A549 (cell line): Measurements from ENCODE around the gene DPRX. TPM values are rescaled to one million over a fixed set of nuclear protein-coding genes. Genes with fewer than 3 reads are reported as not detected.

Experiments used
- ATAC-seq, 2 experiments: fragments of 200-7000 bp in 1 of 2; fragments of >200 bp in 1 of 2; cut with Nextera tagmentation in 1 of 2; cut with Tn5 transposase in 1 of 2; 3 replicates each; pipeline versions ENCODE4 v1.8.0 to v1.9.1; 2018 to 2020; ENCODE audit warnings: mild to moderate bottlenecking in 1 of 2, moderate library complexity in 1 of 2
- CTCF ChIA-PET: fragments of 300-600 bp; sonication (Branson Sonifier 250); formaldehyde crosslinking; extraction: SDS; loops from one replicate; lab custom pipeline; 2021; ENCODE audit warnings: antibody characterized with exemption, inconsistent platforms; lab: Yijun Ruan, JAX
- POLR2A ChIA-PET: fragments of 350-600 bp; formaldehyde crosslinking; extraction: SDS; loops from one replicate; lab custom pipeline; 2021; ENCODE audit warnings: antibody characterized with exemption, inconsistent platforms; lab: Yijun Ruan, JAX
- DNase-seq, 2 experiments: peaks; one replicate each; pipeline versions ENCODE4 v3.0.0 to v3.0.0-alpha.2; 2011 to 2016; ENCODE audit warnings: low read depth in 1 of 2, low spot score in 1 of 2
- FAIRE-seq: peaks from 2 replicates; lab custom pipeline; 2011; peaks lifted over from hg19 to GRCh38; lab: Jason Lieb, UNC
- H3K27ac ChIP-seq, 2 experiments: fragments of >200 bp; sonication (Bioruptor Twin); formaldehyde crosslinking; 3 replicates each; pipeline ENCODE4 v1.5.1; 2016 to 2017
- H3K4me1 ChIP-seq: fragments of >200 bp; sonication (Bioruptor Twin); formaldehyde crosslinking; 3 replicates; pipeline ENCODE4 v1.6.1; 2016
- H3K4me2 ChIP-seq: fragments of >200 bp; sonication (Bioruptor Twin); formaldehyde crosslinking; 3 replicates; pipeline ENCODE4 v1.6.1; 2016
- H3K4me3 ChIP-seq: fragments of >200 bp; sonication (Bioruptor Twin); formaldehyde crosslinking; 3 replicates; pipeline ENCODE4 v1.5.1; 2016
- H3K9me3 ChIP-seq: fragments of >200 bp; sonication (Bioruptor Twin); formaldehyde crosslinking; 3 replicates; pipeline ENCODE4 v1.6.1; 2016
- ATOH8 ChIP-seq: fragments of 250-450 bp; sonication (Bioruptor Pico); IDR thresholded peaks from 2 replicates; pipeline ENCODE4 v1.5.0; 2020; ENCODE audit warnings: low read depth, mild to moderate bottlenecking, moderate library complexity
- BCL3 ChIP-seq: fragments of >200 bp; sonication (Bioruptor Twin); formaldehyde crosslinking; IDR thresholded peaks from 3 replicates; pipeline ENCODE4 v1.6.1; 2016
- CBX2 ChIP-seq: fragments of 200-600 bp; sonication (generic); IDR thresholded peaks from 2 replicates; pipeline ENCODE4 v1.6.1; 2016; ENCODE audit warnings: low read depth, mild to moderate bottlenecking, borderline replicate concordance
- CBX8 ChIP-seq: fragments of 200-600 bp; sonication (generic); IDR thresholded peaks from 2 replicates; pipeline ENCODE4 v1.6.1; 2016
- CEBPB ChIP-seq, 2 experiments: fragments of >200 bp in 1 of 2; sonication (Bioruptor Twin) in 1 of 2; formaldehyde crosslinking in 1 of 2; IDR thresholded peaks; 2 replicates each; pipeline ENCODE4 v1.6.1; 2012 to 2016
- E2F6 ChIP-seq: IDR thresholded peaks from 2 replicates; pipeline ENCODE4 v1.6.1; 2012; ENCODE audit warnings: low read depth, borderline replicate concordance
- EHF ChIP-seq: fragments of 250-450 bp; sonication (Bioruptor Pico); IDR thresholded peaks from 2 replicates; pipeline ENCODE4 v1.5.0; 2020; ENCODE audit warnings: mild to moderate bottlenecking
- EHMT2 ChIP-seq: fragments of 200-600 bp; sonication (generic); IDR thresholded peaks from 2 replicates; pipeline ENCODE4 v1.6.1; 2016; ENCODE audit warnings: antibody characterized with exemption, low read depth, mild to moderate bottlenecking, moderate library complexity
- EP300 ChIP-seq, 2 experiments: fragments of >200 bp; sonication (Bioruptor Twin); formaldehyde crosslinking; IDR thresholded peaks; 2 replicates in 1 of 2; 3 replicates in 1 of 2; pipeline ENCODE4 v1.6.1; 2016 to 2017
- ESRRA ChIP-seq: fragments of 150-350 bp; IDR thresholded peaks from 2 replicates; pipeline ENCODE4 v1.6.1; 2014; ENCODE audit warnings: mild to moderate bottlenecking, low read length, borderline replicate concordance
- FOSB ChIP-seq: fragments of 250-450 bp; sonication (Bioruptor Pico); IDR thresholded peaks from 2 replicates; pipeline ENCODE4 v1.5.0; 2020; ENCODE audit warnings: mild to moderate bottlenecking, moderate library complexity
- HES2 ChIP-seq: fragments of >200 bp; sonication (Bioruptor Twin); formaldehyde crosslinking; IDR thresholded peaks from 2 replicates; pipeline ENCODE4 v1.6.1; 2016
- HOXA7 ChIP-seq: fragments of 250-450 bp; sonication (Bioruptor Pico); IDR thresholded peaks from 2 replicates; pipeline ENCODE4 v1.5.0; 2020; ENCODE audit warnings: mild to moderate bottlenecking, moderate library complexity
- KDM1A ChIP-seq: fragments of 200-600 bp; sonication (generic); IDR thresholded peaks from 2 replicates; pipeline ENCODE4 v1.6.1; 2016; ENCODE audit warnings: low read depth, mild to moderate bottlenecking
- KDM5A ChIP-seq: fragments of 200-600 bp; sonication (generic); IDR thresholded peaks from 2 replicates; pipeline ENCODE4 v1.6.1; 2016; ENCODE audit warnings: antibody characterized with exemption, mild to moderate bottlenecking
- MAFK ChIP-seq: fragments of 450-650 bp; IDR thresholded peaks from 2 replicates; pipeline ENCODE4 v1.6.1; 2014; ENCODE audit not compliant: partially characterized antibody
- NPAS2 ChIP-seq: fragments of 250-450 bp; sonication (Bioruptor Pico); IDR thresholded peaks from 2 replicates; pipeline ENCODE4 v1.8.0; 2022; ENCODE audit warnings: mild to moderate bottlenecking, moderate library complexity, borderline replicate concordance
- NR3C1 ChIP-seq: fragments of >200 bp; sonication (Bioruptor Twin); formaldehyde crosslinking; IDR thresholded peaks from 3 replicates; pipeline ENCODE4 v1.6.1; 2017
- RNF2 ChIP-seq: fragments of 200-600 bp; sonication (generic); IDR thresholded peaks from 2 replicates; pipeline ENCODE4 v1.6.1; 2016; ENCODE audit warnings: low read depth, mild to moderate bottlenecking, antibody characterized with exemption, moderate library complexity, borderline replicate concordance
- SREBF2 ChIP-seq: fragments of 450-650 bp; IDR thresholded peaks from 2 replicates; pipeline ENCODE4 v1.6.1; 2014; ENCODE audit warnings: mild to moderate bottlenecking, moderate library complexity
- USF2 ChIP-seq: fragments of 450-650 bp; IDR thresholded peaks from 2 replicates; pipeline ENCODE4 v1.6.1; 2014; ENCODE audit warnings: antibody characterized with exemption
- WGBS: methylation state at CpG from one replicate; pipeline ENCODE4 v1.1.6; 2017; ENCODE audit errors: missing lambda C conversion rate; 5-methylcytosine and 5-hydroxymethylcytosine counted together
- polyA plus RNA-seq, 4 experiments: library from polyadenylated mRNA; depleted of rRNA in 3 of 4; stranded (reverse); fragments of >200 nt; fragmentation: RNase III in 1 of 4; extraction: RNeasy Plus Mini Kit Qiagen cat#74134 plus additional on column Dnase treatment in 1 of 4; gene quantifications; 2 replicates in 3 of 4; 3 replicates in 1 of 4; pipeline ENCODE4 v1.2.3, GENCODE V29; 2011 to 2017

DPRX gene
- polyA plus RNA-seq, 2 of the 4 experiments (the other 2 are of a cell fraction), result not detected

- no peak overlapping the region for H3K27ac ChIP-seq
- H3K4me1 ChIP-seq, result no peaks in the 10 kb centered on the region
- DNase-seq, result no peak
- no peak overlapping the region for H3K4me2 ChIP-seq
- POLR2A ChIA-PET, result no interaction called here
- CTCF ChIA-PET, result interaction anchor here (0.5 kb wide), 1 partner anchor 659 kb away, joined by 3 read pairs; no protein-coding TSS in a partner anchor
- TF ChIP-seq HES2 (no peak), HOXA7 (CRISPR knock-in tag) (no peak), EP300 (IDR thresholded peaks at IDR 0.05) (no peak), NPAS2 (no peak), ESRRA (no peak), CBX8 (no peak), CBX2 (no peak), FOSB (CRISPR knock-in tag) (no peak), NR3C1 (no peak), KDM1A (no peak), SREBF2 (no peak), KDM5A (no peak), BCL3 (no peak), MAFK (no peak), USF2 (no peak), RNF2 (no peak), E2F6 (no peak), ATOH8 (no peak)
- WGBS, result 51% methylated on average over 9 of the region's 9 CpGs
- no peak for ATAC-seq
- no peak overlapping the region for H3K4me3 ChIP-seq
- peaks cover 40% of the 10 kb centered on the region for H3K9me3 ChIP-seq
- no peak for FAIRE-seq
These were observed 35.7 kb upstream of the DPRX start for GRCh38 chr19:53596056-53596455.

DNA sequence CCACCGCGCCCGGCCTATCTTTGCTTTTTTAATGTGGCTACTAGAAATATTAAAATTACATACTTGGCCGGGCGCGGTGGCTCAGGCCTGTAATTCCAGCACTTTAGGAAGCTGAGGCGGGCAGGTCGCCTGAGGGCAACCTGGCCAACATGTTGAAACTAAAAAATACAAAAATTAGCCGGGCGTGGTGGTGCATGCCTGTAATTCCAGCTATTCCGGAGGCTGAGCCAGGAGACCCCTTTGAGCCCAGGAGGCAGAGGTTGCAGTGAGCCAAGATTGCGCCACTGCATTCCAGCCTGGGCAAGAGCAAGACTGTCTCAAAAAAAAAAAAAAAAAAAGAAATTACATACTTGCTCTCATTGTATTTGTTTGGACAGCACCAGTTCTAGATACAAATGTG, 34.8 kb upstream of the DPRX start:
- TF ChIP-seq CEBPB (IDR thresholded peaks at IDR 0.05), result 0 out of 4 replicates have a peak, but pooled peaks of 1 of the 2 experiments have one; percentile 13
- no peak for TF ChIP-seq NR3C1
- ATAC-seq (no peak), DNase-seq (no peak), FAIRE-seq (no peak)
- Histone ChIP-seq H3K9me3 (peaks cover 44% of the 10 kb centered on the region), H3K27ac (no peak overlapping the region), H3K4me3 (no peak overlapping the region), H3K4me1 (no peaks in the 10 kb centered on the region), H3K4me2 (no peak overlapping the region)
- POLR2A ChIA-PET, result no interaction called here
- WGBS, result 55% methylated on average over 12 of the region's 12 CpGs
- CTCF ChIA-PET, result no interaction called here

DNA sequence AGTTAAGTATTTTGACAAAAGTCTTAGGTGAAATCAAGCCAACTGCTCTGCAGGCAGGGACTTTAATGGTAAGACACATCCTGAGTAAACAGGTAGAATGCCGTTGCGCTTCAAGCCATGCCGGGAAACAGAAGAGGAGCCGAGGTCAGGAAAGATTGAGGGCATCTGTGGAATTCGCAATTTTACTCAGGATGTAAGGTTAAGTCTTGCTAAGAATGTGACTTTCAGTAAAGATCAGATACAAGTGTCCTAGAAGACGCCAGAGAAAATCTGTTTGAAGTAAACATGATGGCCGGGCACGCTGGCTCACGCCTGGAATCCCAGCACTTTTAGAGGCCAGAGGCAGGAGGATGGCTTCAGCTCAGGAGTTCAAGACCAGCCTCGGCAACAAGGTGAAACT, 33.4 kb upstream of the DPRX start:
- H3K27ac ChIP-seq, result no peak overlapping the region
- H3K4me3 ChIP-seq, result no peak overlapping the region
- TF ChIP-seq EHF (CRISPR knock-in tag), result no peak
- no peak for TF ChIP-seq HOXA7 (CRISPR knock-in tag)
- TF ChIP-seq USF2, result no peak
- no peak for TF ChIP-seq ATOH8
- TF ChIP-seq EHMT2, result no peak
- TF ChIP-seq E2F6, result no peak
- CTCF ChIA-PET, result no interaction called here
- DNase-seq, result no peak
- POLR2A ChIA-PET, result no interaction called here
- H3K9me3 ChIP-seq, result peaks cover 47% of the 10 kb centered on the region
- H3K4me1 ChIP-seq, result no peaks in the 10 kb centered on the region
- FAIRE-seq, result no peak
- H3K4me2 ChIP-seq, result no peak overlapping the region
- ATAC-seq, result no peak
- WGBS, result 32% methylated on average over 10 of the region's 10 CpGs
